NCI-H146 treated with DMSO at 0.1 percent for 48 hours (cell line): ENCODE data around the gene THSD8.
"Not testable (repeated sequence)": the region's sequence is repeated elsewhere in the genome, so short reads cannot be mapped to it uniquely, and the experiment has no call there.

Source experiments
- DNase-seq: peaks from one replicate; lab custom pipeline; 2025; ENCODE audit not compliant: unreplicated experiment; lab: John Stamatoyannopoulos, UW

THSD8 gene

DNA sequence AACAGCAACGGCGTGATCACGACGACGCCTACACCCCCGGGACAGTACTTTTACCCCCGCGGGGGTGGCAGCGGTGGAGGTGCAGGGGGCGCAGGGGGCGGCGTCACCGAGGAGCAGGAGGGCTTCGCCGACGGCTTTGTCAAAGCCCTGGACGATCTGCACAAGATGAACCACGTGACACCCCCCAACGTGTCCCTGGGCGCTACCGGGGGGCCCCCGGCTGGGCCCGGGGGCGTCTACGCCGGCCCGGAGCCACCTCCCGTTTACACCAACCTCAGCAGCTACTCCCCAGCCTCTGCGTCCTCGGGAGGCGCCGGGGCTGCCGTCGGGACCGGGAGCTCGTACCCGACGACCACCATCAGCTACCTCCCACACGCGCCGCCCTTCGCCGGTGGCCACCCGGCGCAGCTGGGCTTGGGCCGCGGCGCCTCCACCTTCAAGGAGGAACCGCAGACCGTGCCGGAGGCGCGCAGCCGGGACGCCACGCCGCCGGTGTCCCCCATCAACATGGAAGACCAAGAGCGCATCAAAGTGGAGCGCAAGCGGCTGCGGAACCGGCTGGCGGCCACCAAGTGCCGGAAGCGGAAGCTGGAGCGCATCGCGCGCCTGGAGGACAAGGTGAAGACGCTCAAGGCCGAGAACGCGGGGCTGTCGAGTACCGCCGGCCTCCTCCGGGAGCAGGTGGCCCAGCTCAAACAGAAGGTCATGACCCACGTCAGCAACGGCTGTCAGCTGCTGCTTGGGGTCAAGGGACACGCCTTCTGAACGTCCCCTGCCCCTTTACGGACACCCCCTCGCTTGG, 9.6 kb upstream of the THSD8 start:
- DNase-seq: peak; percentile 75

DNA sequence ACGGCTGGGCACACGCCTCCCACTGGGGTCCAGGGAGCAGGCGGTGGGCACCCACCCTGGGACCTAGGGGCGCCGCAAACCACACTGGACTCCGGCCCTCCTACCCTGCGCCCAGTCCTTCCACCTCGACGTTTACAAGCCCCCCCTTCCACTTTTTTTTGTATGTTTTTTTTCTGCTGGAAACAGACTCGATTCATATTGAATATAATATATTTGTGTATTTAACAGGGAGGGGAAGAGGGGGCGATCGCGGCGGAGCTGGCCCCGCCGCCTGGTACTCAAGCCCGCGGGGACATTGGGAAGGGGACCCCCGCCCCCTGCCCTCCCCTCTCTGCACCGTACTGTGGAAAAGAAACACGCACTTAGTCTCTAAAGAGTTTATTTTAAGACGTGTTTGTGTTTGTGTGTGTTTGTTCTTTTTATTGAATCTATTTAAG, 9.0 kb upstream of the THSD8 start:
- DNase-seq: peak; percentile 74

DNA sequence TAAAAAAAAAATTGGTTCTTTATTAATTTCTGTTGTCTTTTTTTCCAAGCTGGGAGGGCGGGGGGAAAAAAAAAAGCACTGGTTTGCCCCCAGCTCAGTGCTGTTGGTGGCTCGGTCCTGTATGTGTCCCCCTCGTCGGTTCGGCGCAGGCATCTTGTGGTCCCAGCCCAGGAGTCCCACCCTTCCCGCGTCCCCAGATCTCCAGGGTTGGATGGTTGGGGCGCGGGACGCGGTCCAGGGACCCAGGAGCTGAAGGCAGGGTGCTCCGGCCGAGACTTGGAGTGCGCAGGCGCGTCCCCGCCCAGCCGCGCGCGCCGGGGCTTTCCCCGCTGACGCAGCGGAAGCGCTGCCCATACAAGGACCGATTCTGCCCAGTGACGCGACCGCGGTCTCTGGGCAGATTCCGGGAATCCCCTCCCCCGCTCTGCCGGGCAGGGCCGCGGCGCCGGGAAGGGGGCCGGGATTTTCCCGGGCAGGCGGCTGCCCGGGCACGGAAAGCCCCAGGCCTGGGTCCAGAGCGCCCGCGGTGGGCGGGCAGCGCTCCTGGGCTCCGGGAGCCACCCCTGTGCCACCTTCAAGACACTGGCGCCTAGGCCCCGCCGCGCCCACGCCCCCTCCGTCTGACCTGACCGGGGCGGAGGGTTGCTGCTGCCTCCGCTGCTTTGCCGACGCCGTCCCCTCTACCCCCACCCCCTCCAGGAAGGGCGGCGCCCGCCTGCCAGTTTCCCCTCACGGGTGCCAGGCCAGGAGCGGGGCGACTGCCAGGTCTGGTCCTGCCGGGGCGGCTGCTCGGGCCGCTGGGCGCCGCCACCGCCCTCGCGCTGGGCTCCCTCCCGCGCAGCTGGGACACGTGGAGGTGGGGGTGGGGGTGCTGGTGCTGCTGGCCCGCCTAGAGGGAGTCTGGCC, 8.3 kb upstream of the THSD8 start:
- DNase-seq: peak; percentile 89

DNA sequence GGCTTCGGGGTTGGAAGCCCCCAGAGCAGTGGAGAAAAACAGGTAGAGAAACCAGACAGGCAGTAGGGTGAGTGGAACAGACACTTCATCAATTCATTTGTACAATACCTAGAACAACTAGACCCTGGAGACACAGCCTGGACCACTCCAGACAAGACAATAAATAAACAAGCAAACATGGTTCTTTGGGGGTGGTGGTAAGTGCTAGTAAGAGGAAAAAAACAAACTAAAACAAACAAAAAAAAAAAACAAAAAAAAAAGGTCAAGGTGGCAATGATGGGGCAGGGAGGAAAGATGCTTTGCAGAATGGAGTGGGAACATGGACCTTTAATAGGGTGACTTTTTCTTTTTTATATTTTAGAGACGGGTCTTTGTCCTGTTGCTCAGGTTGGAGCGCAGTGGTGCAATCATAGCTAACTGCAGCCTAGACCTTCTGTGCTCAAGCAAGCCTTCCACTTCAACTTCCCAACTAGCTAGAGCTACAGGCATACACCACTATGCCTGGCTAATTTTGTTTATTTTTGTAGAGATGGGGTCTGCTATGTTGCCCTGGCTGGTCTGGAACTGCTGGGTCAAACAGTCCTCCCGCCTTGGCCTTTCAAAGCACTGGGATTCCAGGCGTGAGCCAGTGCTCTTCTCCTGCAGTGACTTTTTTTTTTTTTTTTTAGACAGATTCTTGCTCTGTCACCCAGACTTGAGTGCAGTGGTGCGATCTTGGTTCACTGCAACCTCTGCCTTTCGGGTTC, 7.5 kb upstream of the THSD8 start:
- no peak for DNase-seq

DNA sequence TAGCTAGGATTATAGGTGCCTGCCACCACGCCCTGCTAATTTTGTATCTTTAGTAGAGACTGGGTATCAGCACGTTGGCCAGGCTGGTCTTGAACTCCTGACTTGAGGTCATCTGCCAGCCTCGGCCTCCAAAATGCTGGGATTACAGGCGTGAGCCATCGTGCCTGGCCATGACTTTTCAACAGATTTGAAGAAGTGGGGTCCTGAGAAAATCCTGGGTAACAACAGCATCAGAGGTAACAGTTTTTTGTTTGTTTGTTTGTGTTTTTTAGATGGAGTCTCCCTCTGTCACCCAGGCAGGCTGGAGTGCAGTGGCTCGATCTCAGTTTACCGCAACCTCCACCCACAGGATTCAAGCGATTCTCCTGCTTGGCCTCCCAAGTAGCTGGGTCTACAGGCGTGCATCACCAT, 6.9 kb upstream of the THSD8 start:
- no peak for DNase-seq

DNA sequence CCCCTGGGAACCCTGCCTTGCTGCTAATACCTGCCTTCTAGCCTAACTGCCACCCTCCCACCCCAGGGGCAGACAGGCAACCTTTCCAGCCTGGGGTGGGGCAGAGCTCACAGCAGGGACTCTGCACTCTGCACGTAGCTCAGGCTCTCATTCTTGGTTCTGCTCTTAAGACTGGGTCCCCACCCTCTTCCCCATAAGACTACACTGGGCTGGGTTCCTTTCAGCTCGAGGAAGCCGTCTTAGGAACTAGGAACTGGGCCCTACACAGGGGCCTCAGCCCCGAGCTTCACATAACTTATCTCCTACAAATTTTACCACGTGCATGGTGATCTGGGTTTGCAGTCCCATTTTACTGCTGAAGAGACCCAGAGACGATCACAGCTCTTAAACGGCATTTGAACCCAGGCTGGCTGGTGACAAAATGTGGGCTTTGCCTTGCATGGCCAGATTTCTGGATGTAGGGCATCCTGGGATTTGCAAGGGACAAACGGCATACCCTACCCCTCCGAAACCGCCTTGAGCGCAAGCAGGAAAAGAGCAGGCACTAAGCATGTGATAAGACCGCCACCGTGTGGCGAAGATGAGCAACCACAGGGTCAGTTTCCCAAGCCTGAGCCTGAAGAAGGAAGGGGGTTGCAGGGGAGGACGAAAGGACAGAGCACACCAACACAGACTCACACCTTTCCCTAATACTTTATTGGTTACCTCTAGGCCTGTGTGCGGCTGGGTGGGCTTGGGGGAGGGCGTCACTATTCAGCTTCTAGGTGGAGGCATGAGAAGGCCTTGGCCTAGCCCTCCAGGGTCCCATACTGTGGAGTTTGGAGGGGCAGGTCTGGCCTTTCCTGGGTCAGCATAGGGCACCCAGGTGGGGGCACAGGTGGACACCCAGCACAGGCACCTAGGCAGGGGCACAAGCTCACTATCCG, 5.5 kb upstream of the THSD8 start:
- DNase-seq: peak; percentile 82

DNA sequence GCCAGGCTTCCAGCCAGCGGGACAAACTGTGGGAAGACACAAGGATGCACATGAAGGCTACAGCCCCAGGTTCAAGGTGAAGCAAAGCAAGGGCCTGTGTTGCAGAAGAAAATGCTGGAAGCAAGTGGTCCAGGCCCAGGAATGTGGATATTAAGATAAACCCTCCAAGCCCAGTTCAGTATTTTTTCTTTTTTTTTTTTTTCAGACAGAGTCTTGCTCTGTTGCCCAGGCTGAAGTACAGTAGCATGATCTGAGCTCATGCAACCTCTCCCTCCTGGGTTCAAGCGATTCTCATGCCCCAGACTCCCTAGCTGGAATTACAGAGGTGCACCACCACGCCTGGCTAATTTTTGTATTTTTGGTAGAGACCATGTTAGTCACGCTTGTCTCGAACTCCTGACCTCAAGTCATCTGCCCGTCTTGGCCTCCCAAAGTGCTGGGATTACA, 4.7 kb upstream of the THSD8 start:
- DNase-seq: no peak

DNA sequence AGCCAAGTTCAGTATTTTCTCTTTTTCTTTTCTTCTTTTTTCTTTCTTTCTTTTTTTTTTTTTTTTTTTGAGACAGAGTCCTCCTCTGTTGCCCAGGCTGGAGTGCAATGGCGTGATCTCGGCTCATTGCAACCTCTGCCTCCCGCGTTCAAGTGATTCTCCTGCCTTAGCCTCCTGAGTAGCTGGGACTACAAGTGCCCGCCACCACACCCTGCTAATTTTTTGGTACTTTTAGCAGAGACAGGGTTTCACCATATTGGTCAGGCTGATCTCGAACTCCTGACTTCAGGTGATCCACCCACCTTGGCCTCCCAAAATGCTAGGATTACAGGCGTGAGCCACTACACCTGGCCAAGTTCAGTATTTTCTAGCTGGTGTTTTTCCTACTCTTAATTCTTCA, 4.3 kb upstream of the THSD8 start:
- DNase-seq: not testable (repeated sequence)

DNA sequence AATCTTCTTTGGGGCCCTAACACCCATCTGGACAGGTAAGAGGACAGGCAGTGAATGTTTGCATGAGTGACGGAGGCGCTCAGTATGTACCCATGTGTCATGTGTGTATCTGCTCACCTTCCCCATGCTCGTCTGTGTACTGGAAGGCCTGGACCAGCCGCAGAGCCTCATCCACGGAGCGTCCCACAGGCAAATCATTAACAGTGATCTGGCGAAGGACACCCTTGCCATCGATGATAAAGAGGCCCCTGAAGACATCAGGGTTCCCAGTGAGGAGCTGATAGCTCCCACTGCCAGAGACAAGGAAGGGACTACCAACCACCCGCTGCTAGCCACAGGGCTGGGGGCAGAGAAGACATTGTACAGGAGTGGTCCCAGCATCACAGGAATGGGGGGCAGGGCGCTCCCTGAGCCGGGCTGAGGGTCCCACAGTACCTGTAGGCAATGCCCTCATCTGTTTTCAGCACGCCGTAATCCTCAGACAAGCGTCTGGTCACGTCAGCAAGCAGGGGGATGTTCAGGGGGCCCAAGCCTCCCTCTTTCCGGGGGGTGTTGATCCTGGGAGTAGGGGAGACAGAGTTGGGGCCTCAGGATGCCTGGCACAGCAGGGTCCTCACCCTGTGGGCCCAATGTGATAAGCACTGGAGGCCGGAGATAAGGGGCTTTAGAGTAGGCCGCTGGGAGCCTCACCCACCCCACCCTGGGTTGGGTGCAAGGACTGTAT, 2.0 kb upstream of the THSD8 start:
- no peak for DNase-seq

DNA sequence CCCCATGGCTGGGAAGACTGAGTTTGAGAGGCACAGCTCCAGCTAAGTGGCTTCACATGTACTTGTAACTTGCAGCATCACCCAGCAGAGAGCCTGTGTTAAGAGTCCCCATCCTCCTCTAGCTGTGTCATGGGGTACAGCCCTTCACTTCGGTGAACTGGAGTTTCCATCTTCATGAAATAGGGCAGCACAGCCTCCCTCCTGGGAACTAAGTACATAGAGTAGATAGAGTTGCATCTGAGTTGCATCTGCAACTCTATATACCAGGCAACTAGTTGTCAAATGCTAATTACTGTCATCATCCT, 1.5 kb upstream of the THSD8 start:
- DNase-seq: no peak

DNA sequence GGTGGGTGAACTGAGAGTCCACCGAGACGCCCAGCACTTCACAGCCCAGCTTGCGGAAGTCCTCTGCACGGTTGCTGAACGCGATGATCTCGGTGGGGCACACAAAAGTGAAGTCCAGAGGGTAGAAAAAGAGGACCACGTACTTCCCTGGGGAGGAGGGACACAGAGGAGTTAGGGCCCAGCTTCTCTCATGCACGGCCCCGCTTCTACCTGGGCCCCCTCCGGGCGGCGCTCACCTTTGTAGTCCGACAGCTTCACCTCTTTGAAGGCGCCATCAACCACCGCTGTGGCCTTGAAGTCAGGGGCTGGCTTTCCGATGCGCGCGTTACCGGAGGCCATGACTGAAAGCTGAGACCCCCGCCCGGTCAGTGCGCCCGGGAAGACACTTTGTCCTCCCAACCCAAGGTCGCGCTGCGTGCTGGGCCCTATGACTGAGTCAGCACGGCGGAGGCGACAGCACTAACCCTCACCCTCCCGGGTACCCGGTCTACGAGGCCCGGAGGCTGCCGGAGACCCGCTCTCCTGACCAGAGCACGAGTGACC, 875 bp upstream of the THSD8 start:
- DNase-seq: no peak

DNA sequence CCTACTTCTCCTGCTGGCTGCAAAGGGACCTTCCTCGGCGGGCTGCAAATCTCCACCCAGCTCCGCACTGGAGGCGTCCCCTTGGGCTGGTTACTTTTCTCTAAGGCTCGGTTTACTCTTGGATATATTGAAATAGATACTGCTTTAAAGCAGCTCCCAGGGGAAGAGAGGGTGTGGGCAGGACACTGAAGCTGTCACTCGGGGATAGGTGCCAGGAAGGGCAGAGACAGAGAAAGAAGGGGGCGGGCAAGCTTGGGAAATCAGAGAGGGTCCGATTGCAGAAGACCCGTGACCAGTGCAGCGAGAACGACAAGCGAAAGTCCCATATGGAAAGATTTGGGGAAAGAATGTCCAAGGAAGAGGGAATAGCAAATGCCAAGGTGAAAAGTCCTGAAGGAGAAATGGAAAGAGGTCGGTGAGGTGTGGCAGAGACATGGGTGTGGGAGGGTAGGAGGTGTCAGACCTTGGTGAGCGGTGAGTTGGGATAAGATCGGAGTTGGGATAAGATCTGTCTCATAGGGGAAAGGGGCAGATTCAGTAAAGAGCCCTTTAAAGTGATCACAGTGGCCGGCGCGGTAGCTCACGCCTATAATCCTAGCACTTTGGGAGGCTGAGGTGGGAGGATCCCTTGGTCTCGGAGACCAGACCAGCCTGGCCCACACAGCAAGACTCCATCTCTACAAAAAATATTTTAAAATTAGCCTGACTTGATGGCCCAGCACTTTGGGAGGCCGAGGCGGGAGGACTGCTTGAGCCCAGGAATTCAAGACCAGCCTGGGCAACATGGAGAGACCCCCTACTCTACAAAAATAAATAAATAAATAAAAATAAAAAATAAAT, 618 bp downstream of the THSD8 start:
- no peak for DNase-seq

DNA sequence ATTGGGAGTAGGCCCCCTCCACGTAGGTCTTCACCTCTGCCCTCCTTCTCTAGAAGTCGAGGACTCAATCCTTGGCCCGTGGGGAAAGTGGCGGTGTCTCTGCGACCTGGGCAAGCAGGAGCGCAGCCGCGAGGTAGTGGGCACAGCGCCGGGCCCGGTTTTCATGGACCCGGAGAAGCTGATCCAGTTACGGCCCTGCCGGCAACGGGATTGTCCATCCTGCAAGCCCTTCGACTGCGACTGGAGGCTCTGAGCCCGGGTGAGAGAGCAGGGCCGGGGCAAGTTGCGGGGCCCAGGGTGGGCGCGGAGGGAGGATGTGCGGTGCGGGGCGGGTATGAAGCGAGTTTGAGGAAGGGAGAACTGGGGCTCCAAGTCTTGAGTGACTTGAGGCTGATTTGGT, 2.2 kb downstream of the THSD8 start:
- DNase-seq: no peak

DNA sequence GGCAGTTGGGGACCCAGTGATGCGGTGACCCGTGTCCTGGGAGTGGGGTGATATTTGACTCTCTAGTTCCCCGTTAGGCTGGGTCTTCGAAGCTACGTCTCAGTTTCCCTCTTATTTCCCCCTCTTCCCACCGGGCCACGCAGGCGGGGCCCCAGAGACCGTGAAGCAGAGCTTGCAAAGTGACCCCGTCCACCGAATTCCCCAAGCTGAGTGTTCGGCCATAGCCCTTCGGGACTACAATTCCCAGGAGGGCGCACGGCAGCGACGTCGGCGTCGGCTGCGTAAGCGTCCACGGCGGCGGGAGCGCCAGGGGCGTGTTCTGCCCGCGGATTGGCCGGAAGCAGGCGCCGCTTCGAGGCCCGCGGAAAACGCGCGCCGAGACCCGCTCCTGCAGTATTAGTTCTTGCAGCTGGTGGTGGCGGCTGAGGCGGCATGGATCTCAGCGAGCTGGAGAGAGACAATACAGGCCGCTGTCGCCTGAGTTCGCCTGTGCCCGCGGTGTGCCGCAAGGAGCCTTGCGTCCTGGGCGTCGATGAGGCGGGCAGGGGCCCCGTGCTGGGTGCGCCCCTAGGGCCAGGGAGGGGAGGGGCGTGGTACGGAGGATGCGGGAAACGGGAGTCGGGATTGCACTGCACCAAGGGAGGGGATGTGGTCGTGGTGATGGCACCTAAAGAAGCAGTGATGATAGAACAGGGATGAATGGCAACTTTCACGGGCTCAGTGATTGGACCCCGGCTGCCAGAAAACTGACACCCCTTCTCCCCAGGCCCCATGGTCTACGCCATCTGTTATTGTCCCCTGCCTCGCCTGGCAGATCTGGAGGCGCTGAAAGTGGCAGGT, 4.6 kb downstream of the THSD8 start, which contains the start of gene RNASEH2A:
TSS of gene RNASEH2A (plus strand) at position 343 of the 840 bp plus-strand sequence. CDS start at position 433, 90 bp downstream.
- DNase-seq: peak; percentile 87

DNA sequence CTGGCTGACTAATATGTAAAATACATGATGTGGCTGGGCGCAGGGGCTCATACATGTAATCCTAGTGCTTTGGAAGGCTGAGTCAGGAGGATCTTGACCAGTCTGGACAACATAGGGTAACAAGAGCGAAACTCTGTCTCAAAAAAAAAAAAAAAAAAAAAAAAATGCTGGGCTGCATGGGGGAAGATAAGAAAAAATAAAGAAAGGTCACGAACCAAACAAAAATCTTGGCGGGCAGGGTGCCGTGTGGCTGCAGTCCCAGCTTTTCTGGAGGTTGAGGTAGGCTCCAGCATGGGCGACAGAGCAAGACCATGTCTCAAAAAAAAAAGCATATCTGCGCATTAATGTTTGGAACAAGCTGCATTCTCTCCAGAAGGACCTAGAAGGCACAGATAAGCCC, 13.2 kb downstream of the THSD8 start:
- DNase-seq: no peak

DNA sequence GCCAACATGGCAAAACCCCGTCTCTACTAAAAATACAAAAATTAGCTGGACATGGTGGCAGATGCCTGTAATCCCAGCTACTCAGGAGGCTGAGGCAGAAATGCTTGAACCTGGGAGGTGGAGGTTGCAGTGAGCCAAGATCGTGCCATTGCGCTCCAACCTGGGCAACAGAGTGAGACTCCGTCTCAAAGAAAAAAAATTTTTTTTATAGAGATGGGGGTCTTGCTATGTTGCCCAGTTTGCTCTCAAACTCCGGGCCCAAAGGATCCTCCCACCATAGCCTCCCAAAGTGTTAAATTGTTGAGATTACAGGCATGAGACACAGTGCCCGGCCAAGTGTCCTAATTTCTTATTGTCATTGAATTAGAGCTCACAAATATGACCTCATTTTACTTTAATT, 15.3 kb downstream of the THSD8 start:
- not testable (repeated sequence) for DNase-seq

DNA sequence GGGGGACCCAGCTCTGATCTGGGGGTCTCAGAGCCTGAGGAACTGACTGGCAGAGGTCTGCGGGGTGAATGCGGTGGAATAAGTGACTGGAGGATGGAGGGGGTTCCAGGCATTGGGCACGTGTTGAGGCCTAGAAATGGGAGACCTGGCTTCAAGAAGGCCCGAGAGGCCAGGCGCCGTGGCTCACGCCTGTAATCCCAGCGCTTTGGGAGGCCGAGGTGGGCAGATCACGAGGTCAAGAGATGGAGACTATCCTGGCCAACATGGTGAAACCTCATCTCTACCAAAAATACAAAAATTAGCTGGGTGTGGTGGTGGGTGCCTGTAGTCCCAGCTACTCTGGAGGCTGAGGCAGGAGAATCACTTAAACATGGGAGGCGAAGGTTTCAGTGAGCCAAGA, 15.9 kb downstream of the THSD8 start:
- not testable (repeated sequence) for DNase-seq

DNA sequence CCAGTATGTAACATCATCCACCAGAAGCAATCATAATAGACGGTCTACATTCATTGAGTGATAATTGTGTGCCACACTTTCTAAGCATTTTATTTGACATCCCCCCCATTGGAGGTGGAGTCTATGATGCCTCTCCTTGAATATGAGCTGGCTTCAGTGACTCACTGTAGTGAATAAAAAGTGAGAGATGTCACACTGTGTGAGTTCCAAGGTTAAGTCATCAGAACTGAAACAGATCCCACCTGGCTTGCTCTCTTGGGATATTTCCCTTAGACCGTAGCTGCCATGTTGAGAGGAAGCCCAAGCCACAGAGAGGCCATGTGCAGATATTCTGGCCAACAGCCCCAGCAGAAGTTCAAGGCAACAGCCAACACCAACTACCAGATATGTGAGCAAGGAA, 19.9 kb downstream of the THSD8 start:
- no peak for DNase-seq
